CD4-positive, alpha-beta T cell treated with Interferon gamma for 1 hour (primary cell): Measurements from ENCODE around the gene SDE2.
A peak's percentile ranks its signal among the peaks of the same experiment; 100 is the strongest.
"Not testable (repeated sequence)": the region's sequence is repeated elsewhere in the genome, so short reads cannot be mapped to it uniquely, and the experiment has no call there.

Experiments used
- DNase-seq: peaks from one replicate; pipeline ENCODE4 v3.0.0-alpha.2; 2020

The SDE2 gene

GRCh38 chr1:226004396-226004795, 5.3 kb upstream of the SDE2 start:
- DNase-seq: no peak

- no peak for DNase-seq
These were observed 4.5 kb upstream of the SDE2 start for GRCh38 chr1:226003502-226004170.

GRCh38 chr1:226002667-226003501, 3.7 kb upstream of the SDE2 start:
- DNase-seq: peak; percentile 69

- peak; percentile 90 for DNase-seq
These were observed 3.0 kb upstream of the SDE2 start for GRCh38 chr1:226001963-226002666.

DNA sequence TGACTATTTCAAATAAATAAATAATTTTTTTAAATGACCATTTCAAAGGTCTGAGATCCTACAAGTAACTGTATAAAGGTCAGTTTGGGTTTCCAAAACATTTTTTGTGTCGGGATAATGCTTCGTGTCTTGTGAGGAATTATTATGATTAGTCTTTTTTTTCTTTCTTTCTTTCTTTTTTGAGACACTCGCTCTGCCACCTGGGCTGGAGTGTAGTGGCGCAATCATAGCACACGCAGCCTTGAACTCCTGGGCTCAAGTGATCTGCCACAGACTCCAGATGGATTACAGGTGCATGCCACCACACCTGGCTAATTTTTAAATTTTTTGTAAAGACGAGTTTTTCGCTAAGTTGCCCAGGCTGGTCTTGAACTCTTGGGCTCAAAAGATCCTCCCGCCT, 1.9 kb upstream of the SDE2 start:
- DNase-seq: no peak

DNA sequence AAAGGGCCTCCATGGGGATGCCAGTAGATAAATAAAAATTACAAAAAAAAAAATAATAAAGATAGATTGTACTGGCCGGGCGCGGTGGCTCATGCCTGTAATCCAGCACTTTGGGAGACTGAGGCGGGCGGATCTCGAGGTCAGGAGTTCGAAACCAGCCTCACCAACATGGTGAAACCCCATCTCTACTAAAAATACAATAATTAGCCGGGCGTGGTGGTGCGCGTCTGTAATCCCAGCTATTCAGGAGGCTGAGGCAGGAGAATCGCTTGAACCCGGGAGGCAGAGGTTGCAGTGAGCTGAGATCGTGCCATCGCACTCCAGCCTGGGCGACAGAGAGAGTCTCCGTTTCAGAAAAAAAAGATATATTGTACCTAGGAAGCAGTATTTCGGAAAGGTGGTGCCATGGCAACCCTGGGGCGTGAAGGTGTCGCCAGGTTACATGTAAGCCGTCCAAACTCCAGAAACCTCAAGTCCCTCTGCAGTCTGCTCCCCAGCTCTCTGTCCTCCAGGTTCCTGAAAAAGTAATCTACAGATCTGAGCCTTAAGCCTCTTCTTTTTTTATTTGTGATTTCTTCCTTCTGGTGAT, 1.4 kb upstream of the SDE2 start:
- peak; percentile 59 for DNase-seq

DNA sequence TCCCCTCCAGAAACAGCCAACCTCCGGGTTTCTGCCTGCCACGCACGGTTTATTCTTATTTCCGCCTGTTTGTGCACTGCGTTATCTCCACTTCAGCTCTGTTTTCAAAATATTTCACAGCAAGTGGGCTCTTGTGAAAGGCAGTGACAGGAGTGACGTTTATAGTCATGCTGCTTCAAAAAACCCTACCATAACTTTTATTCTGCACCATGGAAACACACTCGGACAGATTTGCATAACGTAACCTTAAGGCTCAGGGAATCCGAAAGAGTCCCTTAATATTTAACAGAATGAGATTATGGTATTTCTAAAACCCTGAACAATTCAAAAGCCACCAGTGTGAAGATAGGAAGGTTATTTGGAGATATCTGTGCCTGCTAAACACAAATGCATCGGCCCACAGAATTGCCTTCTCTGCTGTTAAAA, 782 bp upstream of the SDE2 start:
- peak; percentile 82 for DNase-seq

DNA sequence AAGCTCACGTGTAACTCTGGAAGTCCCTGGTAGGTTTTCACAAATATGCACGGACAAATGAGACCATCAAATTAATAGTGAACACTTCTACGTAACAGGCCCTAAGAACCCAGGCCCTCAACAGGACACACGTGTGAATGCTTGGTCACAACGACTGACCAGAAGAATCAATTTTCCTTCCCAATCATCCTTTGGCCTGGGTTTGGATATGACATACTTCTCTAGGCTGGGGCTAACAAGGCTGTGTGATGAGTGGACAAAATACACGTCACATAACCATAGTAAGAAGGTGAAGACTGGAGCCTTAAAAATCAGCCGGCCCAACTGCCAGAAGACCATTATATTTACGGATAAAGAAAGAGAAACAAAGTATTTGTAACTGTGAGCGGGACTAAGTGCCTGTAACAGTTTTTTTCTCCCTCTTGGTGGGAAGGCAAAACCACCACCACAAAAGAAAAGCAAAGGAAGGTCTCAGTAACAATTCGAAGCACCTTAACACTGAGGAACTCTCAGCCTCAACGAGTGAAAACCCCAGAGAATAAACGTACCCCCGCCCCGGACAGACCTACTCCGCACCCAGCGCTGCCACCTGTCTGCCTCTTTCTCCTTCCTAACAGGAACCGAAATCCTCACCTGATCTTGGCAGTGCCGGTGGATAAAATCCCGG, 450 bp downstream of the SDE2 start:
- DNase-seq: no peak

GRCh38 chr1:225996946-225997545, 2.1 kb downstream of the SDE2 start:
- DNase-seq: no peak

- DNase-seq: no peak
These were observed 3.0 kb downstream of the SDE2 start for GRCh38 chr1:225995919-225996864.

GRCh38 chr1:225990705-225991464, 8.3 kb downstream of the SDE2 start:
- DNase-seq: no peak

DNA sequence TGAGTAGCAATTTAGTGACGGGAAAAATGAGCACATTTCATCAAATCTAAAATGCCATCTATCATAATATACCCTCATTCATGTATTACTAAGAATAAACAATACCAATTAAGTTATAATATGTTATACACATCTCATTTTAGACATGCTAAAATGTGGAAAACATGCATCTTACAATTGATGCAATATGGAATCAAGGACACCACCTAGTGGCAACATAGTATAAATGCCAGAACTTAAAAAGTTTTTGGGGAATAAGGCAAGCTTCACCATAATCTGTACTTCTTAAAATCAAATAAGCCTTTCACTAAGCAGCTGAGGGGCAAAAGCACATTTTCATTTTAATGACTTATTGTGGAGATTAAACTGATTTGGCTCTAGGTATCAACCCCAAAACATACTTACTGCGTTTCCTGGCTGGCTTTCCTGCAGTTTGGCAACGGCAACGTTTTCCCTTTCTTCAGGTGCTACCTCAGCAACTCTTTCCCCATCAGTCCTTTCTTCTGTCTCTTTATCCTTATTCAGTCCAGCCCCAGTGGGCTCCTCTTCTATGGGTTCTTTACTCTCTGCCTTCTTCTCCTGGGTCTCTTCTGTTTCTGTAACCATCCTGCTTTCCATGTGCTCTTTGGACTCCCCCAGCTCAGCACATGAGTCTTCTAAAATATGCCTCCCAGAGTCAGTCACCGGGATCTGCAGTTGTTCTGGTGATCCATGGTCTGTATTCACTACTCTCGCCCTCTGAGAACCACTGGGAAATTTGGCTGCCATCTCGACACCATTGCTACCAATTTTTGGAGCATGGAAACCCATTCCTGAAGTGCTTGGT, 11.4 kb downstream of the SDE2 start:
- no peak for DNase-seq

- no peak for DNase-seq
These were observed 17.4 kb downstream of the SDE2 start for GRCh38 chr1:225981714-225982113.

DNA sequence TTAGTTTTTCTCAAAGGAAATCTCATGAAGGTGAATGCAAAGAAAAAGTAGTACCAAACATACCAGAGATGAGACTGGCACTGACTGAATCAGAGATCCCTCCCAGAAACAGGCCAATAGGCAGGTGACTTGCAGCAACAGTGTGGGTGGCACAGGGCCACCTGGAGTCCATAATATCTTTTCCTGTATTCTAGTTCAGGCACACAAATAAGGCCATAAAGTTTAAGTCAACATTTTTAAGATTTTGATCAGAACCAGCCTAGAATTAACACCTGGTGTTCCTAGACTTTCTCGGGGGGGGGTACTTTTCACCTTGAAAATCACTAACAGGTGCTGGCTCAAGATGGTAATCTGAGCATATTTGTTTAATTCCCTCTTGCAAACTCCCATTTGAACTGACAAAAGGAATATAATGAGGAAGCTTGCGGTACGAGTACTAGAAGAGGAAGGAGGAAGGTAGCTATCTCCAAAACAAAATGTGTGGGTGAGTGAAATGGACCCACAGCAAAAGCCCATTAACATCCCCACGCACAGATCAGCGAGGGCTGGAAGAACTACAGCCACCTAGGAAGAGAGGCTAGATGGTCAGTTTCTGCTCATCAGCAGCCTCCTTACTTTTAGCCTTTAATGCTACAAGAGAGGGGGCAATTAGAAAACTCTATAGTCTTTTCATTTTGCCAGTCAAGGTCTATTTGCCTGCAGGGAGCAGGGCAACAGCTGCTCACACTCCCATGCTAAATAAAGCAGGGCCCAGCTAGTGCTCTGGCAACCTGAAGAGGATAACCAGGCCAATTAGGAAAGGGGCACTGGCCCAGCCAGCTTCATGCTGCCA, 18.9 kb downstream of the SDE2 start:
- no peak for DNase-seq

GRCh38 chr1:225979421-225979820, 19.7 kb downstream of the SDE2 start:
- DNase-seq: no peak

- peak; percentile 32 for DNase-seq
These were observed 21.0 kb downstream of the SDE2 start for GRCh38 chr1:225977937-225978748.

- DNase-seq: not testable (repeated sequence)
These were observed 24.0 kb downstream of the SDE2 start for GRCh38 chr1:225975146-225975545.

GRCh38 chr1:225974454-225974853, 24.7 kb downstream of the SDE2 start:
- DNase-seq: no peak
